HEK293T (cell line): ENCODE measurements around the gene VNN1.

Experiments used
- CTCF ChIA-PET: fragments of 350-600 bp; formaldehyde crosslinking; extraction: SDS; loops from one replicate; lab custom pipeline; 2021; ENCODE audit warnings: antibody characterized with exemption, inconsistent platforms; lab: Yijun Ruan, JAX
- POLR2A ChIA-PET: fragments of 350-600 bp; formaldehyde crosslinking; extraction: SDS; loops from one replicate; lab custom pipeline; 2020; ENCODE audit warnings: antibody characterized with exemption, inconsistent platforms; lab: Yijun Ruan, JAX
- DNase-seq: peaks from one replicate; pipeline ENCODE4 v3.0.0; 2012; ENCODE audit warnings: mixed read lengths; ENCODE audit errors: extremely low spot score
- ARNT ChIP-seq: fragments of 450-650 bp; IDR thresholded peaks from 2 replicates; pipeline ENCODE4 v1.6.1; 2017; ENCODE audit warnings: mild to moderate bottlenecking
- BHLHE40 ChIP-seq: fragments of 450-650 bp; IDR thresholded peaks from 2 replicates; pipeline ENCODE4 v1.6.1; 2016; ENCODE audit warnings: mild to moderate bottlenecking, moderate library complexity, borderline replicate concordance
- CTBP1 ChIP-seq: fragments of 450-650 bp; IDR thresholded peaks from 2 replicates; pipeline ENCODE4 v1.6.1; 2016; ENCODE audit warnings: borderline replicate concordance
- ELF4 ChIP-seq: fragments of 450-650 bp; IDR thresholded peaks from 2 replicates; pipeline ENCODE4 v1.6.1; 2017; ENCODE audit warnings: antibody characterized with exemption
- FOXA1 ChIP-seq: fragments of 450-650 bp; IDR thresholded peaks from 2 replicates; pipeline ENCODE4 v1.6.1; 2016; ENCODE audit warnings: mild to moderate bottlenecking
- FOXK2 ChIP-seq: fragments of 450-650 bp; IDR thresholded peaks from 2 replicates; pipeline ENCODE4 v1.6.1; 2016; ENCODE audit warnings: mild to moderate bottlenecking
- FOXM1 ChIP-seq: fragments of 450-650 bp; IDR thresholded peaks from 2 replicates; pipeline ENCODE4 v1.6.1; 2017; ENCODE audit warnings: mild to moderate bottlenecking, borderline replicate concordance
- HDGF ChIP-seq: fragments of 450-650 bp; IDR thresholded peaks from 2 replicates; pipeline ENCODE4 v1.6.1; 2017; ENCODE audit warnings: antibody characterized with exemption, borderline replicate concordance
- L3MBTL2 ChIP-seq: fragments of 450-650 bp; conservative IDR thresholded peaks from 2 replicates; pipeline ENCODE4 v1.6.1; 2016; ENCODE audit warnings: mild to moderate bottlenecking
- LEF1 ChIP-seq: fragments of 450-650 bp; IDR thresholded peaks from 2 replicates; pipeline ENCODE4 v1.6.1; 2017; ENCODE audit warnings: mild to moderate bottlenecking, borderline replicate concordance
- NFRKB ChIP-seq: fragments of 450-650 bp; IDR thresholded peaks from 2 replicates; pipeline ENCODE4 v1.6.1; 2016; ENCODE audit warnings: mild to moderate bottlenecking, moderate library complexity
- PKNOX1 ChIP-seq: fragments of 450-650 bp; IDR thresholded peaks from 2 replicates; pipeline ENCODE4 v1.6.1; 2016
- SP1 ChIP-seq: fragments of 450-650 bp; IDR thresholded peaks from 2 replicates; pipeline ENCODE4 v1.6.1; 2017
- SUZ12 ChIP-seq: fragments of 450-650 bp; IDR thresholded peaks from 2 replicates; pipeline ENCODE4 v1.6.1; 2016; ENCODE audit warnings: mild to moderate bottlenecking
- TARDBP ChIP-seq: fragments of 450-650 bp; IDR thresholded peaks from 2 replicates; pipeline ENCODE4 v1.6.1; 2016
- ZNF384 ChIP-seq: fragments of 450-650 bp; IDR thresholded peaks from 2 replicates; pipeline ENCODE4 v1.6.1; 2016

Gene VNN1

GRCh38 chr6:132751306-132751705 is 37.5 kb upstream of the VNN1 start:
- no peak for DNase-seq
- CTCF ChIA-PET = no interaction called here
- POLR2A ChIA-PET = no interaction called here
- TF ChIP-seq NFRKB (no peak), SUZ12 (no peak), FOXM1 (no peak), ARNT (no peak), ELF4 (no peak), FOXK2 (no peak), TARDBP (no peak), SP1 (no peak), BHLHE40 (no peak), CTBP1 (no peak), FOXA1 (no peak), L3MBTL2 (no peak), HDGF (no peak)

- POLR2A ChIA-PET = no interaction called here
- TF ChIP-seq SP1 = no peak
- no peak for TF ChIP-seq SUZ12
- no peak for TF ChIP-seq FOXA1
- no peak for TF ChIP-seq CTBP1
- TF ChIP-seq PKNOX1 = no peak
- no peak for TF ChIP-seq FOXK2
- no peak for TF ChIP-seq L3MBTL2
- TF ChIP-seq BHLHE40 = no peak
- TF ChIP-seq NFRKB = no peak
- TF ChIP-seq ZNF384 = no peak
- TF ChIP-seq ELF4 = no peak
- no peak for TF ChIP-seq TARDBP
- TF ChIP-seq FOXM1 = no peak
- no peak for TF ChIP-seq ARNT
- TF ChIP-seq HDGF = no peak
- no peak for DNase-seq
- CTCF ChIA-PET = no interaction called here
Observed at GRCh38 chr6:132750455-132751248, 36.8 kb upstream of the VNN1 start.

GRCh38 chr6:132749111-132749510 is 35.3 kb upstream of the VNN1 start:
- no peak for DNase-seq
- TF ChIP-seq L3MBTL2 = no peak
- no peak for TF ChIP-seq FOXM1
- no peak for TF ChIP-seq CTBP1
- TF ChIP-seq SP1 = no peak
- no peak for TF ChIP-seq ZNF384
- no peak for TF ChIP-seq NFRKB
- TF ChIP-seq LEF1 = no peak
- TF ChIP-seq SUZ12 = no peak
- no peak for TF ChIP-seq FOXK2
- no peak for TF ChIP-seq TARDBP
- no peak for TF ChIP-seq PKNOX1
- no peak for TF ChIP-seq FOXA1
- no peak for TF ChIP-seq BHLHE40
- no peak for TF ChIP-seq ELF4
- no peak for TF ChIP-seq ARNT
- no peak for TF ChIP-seq HDGF
- ChIA-PET POLR2A (no interaction called here), CTCF (no interaction called here)

- ChIA-PET CTCF (no interaction called here), POLR2A (no interaction called here)
- DNase-seq = no peak
- TF ChIP-seq ARNT (no peak), TARDBP (no peak), BHLHE40 (no peak), FOXM1 (no peak), ELF4 (no peak)
Observed at GRCh38 chr6:132748446-132748845, 34.6 kb upstream of the VNN1 start.

GRCh38 chr6:132746048-132746447 is 32.2 kb upstream of the VNN1 start:
- ChIA-PET CTCF (no interaction called here), POLR2A (no interaction called here)
- no peak for TF ChIP-seq HDGF
- no peak for TF ChIP-seq TARDBP
- DNase-seq = no peak

- DNase-seq = no peak
- CTCF ChIA-PET = no interaction called here
- POLR2A ChIA-PET = no interaction called here
- TF ChIP-seq TARDBP (no peak), PKNOX1 (no peak), HDGF (no peak), NFRKB (no peak), FOXK2 (no peak), ZNF384 (no peak)
Observed at GRCh38 chr6:132742495-132742894, 28.6 kb upstream of the VNN1 start.
